ENCODE results near the gene CEP43.

The CEP43 gene

DNA sequence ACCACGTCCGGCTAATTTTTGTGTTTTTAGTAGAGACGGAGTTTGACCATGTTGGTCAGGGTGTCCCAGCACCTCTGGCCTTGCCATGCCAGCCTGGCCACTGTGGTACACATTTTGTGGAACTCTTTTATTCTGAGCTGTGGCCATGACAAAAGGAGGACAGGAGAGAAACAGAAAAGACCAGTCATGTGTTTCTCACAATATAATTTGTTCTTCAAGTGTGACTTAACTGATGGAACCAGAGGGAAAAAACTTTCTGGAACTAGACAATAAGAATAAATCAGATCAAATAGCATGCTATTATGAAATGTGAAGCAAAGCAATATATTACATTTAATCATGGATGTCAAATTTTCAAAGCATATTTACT, 38.6 kb upstream of the CEP43 start:
- H3K27me3 ChIP-seq (ENCODE audit: control insufficient read depth, low read length), result no peaks in the 10 kb centered on the region
- no peak overlapping the region for H3K27ac ChIP-seq (ENCODE audit: low read depth, low read length)
- TF ChIP-seq, protein P1, sequence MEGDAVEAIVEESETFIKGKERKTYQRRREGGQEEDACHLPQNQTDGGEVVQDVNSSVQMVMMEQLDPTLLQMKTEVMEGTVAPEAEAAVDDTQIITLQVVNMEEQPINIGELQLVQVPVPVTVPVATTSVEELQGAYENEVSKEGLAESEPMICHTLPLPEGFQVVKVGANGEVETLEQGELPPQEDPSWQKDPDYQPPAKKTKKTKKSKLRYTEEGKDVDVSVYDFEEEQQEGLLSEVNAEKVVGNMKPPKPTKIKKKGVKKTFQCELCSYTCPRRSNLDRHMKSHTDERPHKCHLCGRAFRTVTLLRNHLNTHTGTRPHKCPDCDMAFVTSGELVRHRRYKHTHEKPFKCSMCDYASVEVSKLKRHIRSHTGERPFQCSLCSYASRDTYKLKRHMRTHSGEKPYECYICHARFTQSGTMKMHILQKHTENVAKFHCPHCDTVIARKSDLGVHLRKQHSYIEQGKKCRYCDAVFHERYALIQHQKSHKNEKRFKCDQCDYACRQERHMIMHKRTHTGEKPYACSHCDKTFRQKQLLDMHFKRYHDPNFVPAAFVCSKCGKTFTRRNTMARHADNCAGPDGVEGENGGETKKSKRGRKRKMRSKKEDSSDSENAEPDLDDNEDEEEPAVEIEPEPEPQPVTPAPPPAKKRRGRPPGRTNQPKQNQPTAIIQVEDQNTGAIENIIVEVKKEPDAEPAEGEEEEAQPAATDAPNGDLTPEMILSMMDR (IDR thresholded peaks at IDR 0.05; ENCODE audit: low read depth, low read length, poor library complexity, severe bottlenecking), result no peak
- TF ChIP-seq EZH2phosphoT487 (IDR thresholded peaks at IDR 0.05; ENCODE audit: borderline replicate concordance, low read length), result no peak
- no peak overlapping the region for H3K4me3 ChIP-seq (ENCODE audit: low read length)
- no peaks in the 10 kb centered on the region for H3K9me2 ChIP-seq (replicated peaks; ENCODE audit: control insufficient read depth, low read length)
- peaks cover 13% of the 10 kb centered on the region for H3F3A ChIP-seq (ENCODE audit: control insufficient read depth, insufficient read depth)
- H3K36me3 ChIP-seq (ENCODE audit: control insufficient read depth, low read length), result no peaks in the 10 kb centered on the region; the same call in 1 of the 2 replicates
- no peak overlapping the region; the same call in 1 of the 2 replicates for H3K4me2 ChIP-seq (ENCODE audit: low read length)
- peaks cover 11% of the 10 kb centered on the region for H3K79me2 ChIP-seq (ENCODE audit: control insufficient read depth, low read length)
- no peaks in the 10 kb centered on the region for H4K20me1 ChIP-seq (ENCODE audit: control insufficient read depth, insufficient read depth, low read depth, low read length)
- H3K9me3 ChIP-seq (ENCODE audit: control insufficient read depth, insufficient read depth, low read length), result no peaks in the 10 kb centered on the region
- H3K4me1 ChIP-seq (ENCODE audit: control insufficient read depth, low read length), result peaks cover 43% of the 10 kb centered on the region

DNA sequence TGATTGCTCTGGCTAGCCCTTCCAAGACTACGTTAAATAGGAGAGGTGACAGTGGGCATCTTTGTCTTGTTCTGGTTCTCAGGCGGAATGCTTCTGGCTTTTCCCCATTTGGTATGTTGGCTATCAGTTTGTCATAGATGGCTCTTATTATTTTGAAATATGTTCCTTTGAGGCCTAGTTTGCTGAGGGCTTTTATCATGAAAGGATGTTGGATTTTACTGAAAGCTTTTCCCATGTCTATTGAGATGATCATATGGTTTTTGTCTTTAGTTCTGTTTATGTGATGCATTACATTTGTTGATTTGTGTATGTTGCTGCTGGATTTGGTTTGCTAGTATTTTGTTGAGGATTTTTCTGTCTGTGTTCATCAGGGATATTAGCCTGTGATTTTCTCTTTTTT, 32.9 kb upstream of the CEP43 start:
- H3K4me2 ChIP-seq (ENCODE audit: low read length), result no peak overlapping the region
- no peak overlapping the region for H3K27ac ChIP-seq (ENCODE audit: low read depth, low read length)
- no peaks in the 10 kb centered on the region for H3K27me3 ChIP-seq (ENCODE audit: control insufficient read depth, low read length)
- peaks cover 7% of the 10 kb centered on the region for H3K4me1 ChIP-seq (ENCODE audit: control insufficient read depth, low read length)
- H3K9me3 ChIP-seq (ENCODE audit: control insufficient read depth, insufficient read depth, low read length), result no peaks in the 10 kb centered on the region
- no peak overlapping the region for H3K4me3 ChIP-seq (ENCODE audit: low read length)
- H3K36me3 ChIP-seq (ENCODE audit: control insufficient read depth, low read length), result 0 out of 2 replicates have a peak, but pooled peaks cover 6% of the 10 kb centered on the region
- no peaks in the 10 kb centered on the region for H3K79me2 ChIP-seq (ENCODE audit: control insufficient read depth, low read length)
- H3F3A ChIP-seq (ENCODE audit: control insufficient read depth, insufficient read depth), result no peaks in the 10 kb centered on the region
- no peaks in the 10 kb centered on the region for H3K9me2 ChIP-seq (replicated peaks; ENCODE audit: control insufficient read depth, low read length)
- no peaks in the 10 kb centered on the region for H4K20me1 ChIP-seq (ENCODE audit: control insufficient read depth, insufficient read depth, low read depth, low read length)
- TF ChIP-seq, protein P1 (IDR thresholded peaks at IDR 0.05; ENCODE audit: low read depth, low read length, poor library complexity, severe bottlenecking), result no peak
- no peak for TF ChIP-seq EZH2phosphoT487 (IDR thresholded peaks at IDR 0.05; ENCODE audit: borderline replicate concordance, low read length)

DNA sequence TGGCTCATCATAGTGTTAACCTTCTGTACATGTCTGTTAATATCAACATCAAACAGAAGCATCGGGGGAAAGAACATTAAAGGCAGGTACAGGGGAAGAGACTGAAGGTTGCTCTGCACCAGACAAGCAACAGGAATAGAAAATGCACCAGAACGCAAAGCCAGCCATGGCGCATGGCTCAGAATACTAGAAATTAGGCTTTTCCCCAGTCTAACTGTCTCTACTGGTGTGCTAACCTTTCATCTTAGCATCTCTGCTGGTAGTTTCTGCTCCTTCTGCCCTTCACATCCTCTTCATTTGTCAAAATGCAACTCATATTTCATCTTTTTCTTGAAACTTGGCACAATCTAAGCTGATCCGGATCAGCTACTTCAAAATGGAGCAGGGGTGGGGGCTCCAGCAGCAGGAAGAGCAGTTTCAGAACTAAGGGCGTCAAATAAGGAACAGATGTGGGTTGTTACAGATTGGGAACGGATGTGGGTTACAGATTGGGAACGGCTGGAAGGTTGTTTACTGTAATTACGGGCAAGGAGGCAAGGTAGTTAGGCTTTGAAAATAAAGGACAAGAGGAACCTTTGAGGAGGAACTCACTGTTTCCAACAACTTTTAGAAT, 29.7 kb upstream of the CEP43 start:
- no peak overlapping the region for H3K4me3 ChIP-seq (ENCODE audit: low read length)
- H3F3A ChIP-seq (ENCODE audit: control insufficient read depth, insufficient read depth), result no peaks in the 10 kb centered on the region
- H3K9me3 ChIP-seq (ENCODE audit: control insufficient read depth, insufficient read depth, low read length), result no peaks in the 10 kb centered on the region
- H4K20me1 ChIP-seq (ENCODE audit: control insufficient read depth, insufficient read depth, low read depth, low read length), result no peaks in the 10 kb centered on the region
- no peak overlapping the region for H3K4me2 ChIP-seq (ENCODE audit: low read length)
- peaks cover 7% of the 10 kb centered on the region for H3K4me1 ChIP-seq (ENCODE audit: control insufficient read depth, low read length)
- H3K79me2 ChIP-seq (ENCODE audit: control insufficient read depth, low read length), result no peaks in the 10 kb centered on the region
- H3K27me3 ChIP-seq (ENCODE audit: control insufficient read depth, low read length), result no peaks in the 10 kb centered on the region
- TF ChIP-seq EZH2phosphoT487 (IDR thresholded peaks at IDR 0.05; ENCODE audit: borderline replicate concordance, low read length), result no peak
- TF ChIP-seq, protein P1 (IDR thresholded peaks at IDR 0.05; ENCODE audit: low read depth, low read length, poor library complexity, severe bottlenecking), result no peak
- H3K9me2 ChIP-seq (replicated peaks; ENCODE audit: control insufficient read depth, low read length), result no peaks in the 10 kb centered on the region
- H3K27ac ChIP-seq (ENCODE audit: low read depth, low read length), result no peak overlapping the region
- peaks cover 12% of the 10 kb centered on the region for H3K36me3 ChIP-seq (ENCODE audit: control insufficient read depth, low read length)
